ENCODE results near the gene EDA. TPM values are rescaled to one million over a fixed set of nuclear protein-coding genes. Genes with fewer than 3 reads are reported as not detected.

Gene EDA
- total RNA-seq, 2 donors from 2014 or later, result 13.1 to 14.9 TPM

- Histone ChIP-seq H3K4me1 (no peaks in the 10 kb centered on the region), H3K9me3 (no peaks in the 10 kb centered on the region)
Observed at GRCh38 chrX:69900491-69900890, 284.6 kb downstream of the EDA start.

GRCh38 chrX:69906447-69906846 is 290.5 kb downstream of the EDA start:
- no peak overlapping the region for H3K27ac ChIP-seq

More at GRCh38 chrX:69900491-69900890, 284.6 kb downstream of the EDA start:
- no peak overlapping the region for H3K4me3 ChIP-seq
- no peaks in the 10 kb centered on the region for H3K36me3 ChIP-seq
- TF ChIP-seq CTCF (IDR thresholded peaks at IDR 0.05), result no peak
- no peak overlapping the region for H3K27ac ChIP-seq
- no peak for DNase-seq (ENCODE audit: low spot score)
- no peaks in the 10 kb centered on the region for H3K27me3 ChIP-seq

GRCh38 chrX:69914781-69915180 is 298.9 kb downstream of the EDA start:
- no peak overlapping the region for H3K4me3 ChIP-seq
- no peak overlapping the region for H3K27ac ChIP-seq
- no peak for TF ChIP-seq CTCF (IDR thresholded peaks at IDR 0.05)
- H3K4me1 ChIP-seq, result no peaks in the 10 kb centered on the region
- peaks cover 0 to 26% of the 10 kb centered on the region in 2 donors for H3K9me3 ChIP-seq
- DNase-seq (ENCODE audit: low spot score), result no peak
- H3K36me3 ChIP-seq, result no peaks in the 10 kb centered on the region
- H3K27me3 ChIP-seq, result no peaks in the 10 kb centered on the region

More at GRCh38 chrX:69906447-69906846, 290.5 kb downstream of the EDA start:
- H3K27me3 ChIP-seq, result no peaks in the 10 kb centered on the region
- H3K9me3 ChIP-seq, result no peaks in the 10 kb centered on the region
- H3K4me3 ChIP-seq, result no peak overlapping the region
- no peak for DNase-seq (ENCODE audit: low spot score)
- no peaks in the 10 kb centered on the region for H3K36me3 ChIP-seq
- no peaks in the 10 kb centered on the region for H3K4me1 ChIP-seq
- TF ChIP-seq CTCF (IDR thresholded peaks at IDR 0.05), result no peak

GRCh38 chrX:69919749-69920148 is 303.8 kb downstream of the EDA start:
- Histone ChIP-seq H3K9me3 (peaks cover 0 to 11% of the 10 kb centered on the region in 2 donors), H3K4me3 (no peak overlapping the region), H3K4me1 (no peaks in the 10 kb centered on the region), H3K27ac (no peak overlapping the region), H3K27me3 (no peaks in the 10 kb centered on the region), H3K36me3 (no peaks in the 10 kb centered on the region)
- TF ChIP-seq CTCF (IDR thresholded peaks at IDR 0.05), result no peak
- DNase-seq (ENCODE audit: low spot score), result no peak

GRCh38 chrX:69932323-69932722 is 316.4 kb downstream of the EDA start:
- Histone ChIP-seq H3K4me1 (no peaks in the 10 kb centered on the region), H3K4me3 (no peak overlapping the region), H3K36me3 (no peaks in the 10 kb centered on the region), H3K27me3 (no peaks in the 10 kb centered on the region), H3K9me3 (peaks cover 0 to 3% of the 10 kb centered on the region in 2 donors), H3K27ac (no peak overlapping the region)
- no peak for TF ChIP-seq CTCF (IDR thresholded peaks at IDR 0.05)
- DNase-seq (ENCODE audit: low spot score), result no peak

- Histone ChIP-seq H3K4me1 (no peaks in the 10 kb centered on the region), H3K27ac (no peak overlapping the region), H3K27me3 (no peaks in the 10 kb centered on the region), H3K4me3 (no peak overlapping the region), H3K9me3 (peaks cover 0 to 3% of the 10 kb centered on the region in 2 donors), H3K36me3 (no peaks in the 10 kb centered on the region)
- DNase-seq (ENCODE audit: low spot score), result no peak
- TF ChIP-seq CTCF (IDR thresholded peaks at IDR 0.05), result no peak
Observed at GRCh38 chrX:69948276-69948797, 332.4 kb downstream of the EDA start.
